GM19324 (cell line): ENCODE measurements around the gene ARHGEF16.

Source experiments
- ATAC-seq: cut with Tn5 transposase; IDR thresholded peaks from one replicate; pipeline ENCODE4 v1.9.1; 2021; ENCODE audit warnings: mild to moderate bottlenecking, moderate library complexity; ENCODE audit not compliant: unreplicated experiment, low FRiP score

Gene ARHGEF16

DNA sequence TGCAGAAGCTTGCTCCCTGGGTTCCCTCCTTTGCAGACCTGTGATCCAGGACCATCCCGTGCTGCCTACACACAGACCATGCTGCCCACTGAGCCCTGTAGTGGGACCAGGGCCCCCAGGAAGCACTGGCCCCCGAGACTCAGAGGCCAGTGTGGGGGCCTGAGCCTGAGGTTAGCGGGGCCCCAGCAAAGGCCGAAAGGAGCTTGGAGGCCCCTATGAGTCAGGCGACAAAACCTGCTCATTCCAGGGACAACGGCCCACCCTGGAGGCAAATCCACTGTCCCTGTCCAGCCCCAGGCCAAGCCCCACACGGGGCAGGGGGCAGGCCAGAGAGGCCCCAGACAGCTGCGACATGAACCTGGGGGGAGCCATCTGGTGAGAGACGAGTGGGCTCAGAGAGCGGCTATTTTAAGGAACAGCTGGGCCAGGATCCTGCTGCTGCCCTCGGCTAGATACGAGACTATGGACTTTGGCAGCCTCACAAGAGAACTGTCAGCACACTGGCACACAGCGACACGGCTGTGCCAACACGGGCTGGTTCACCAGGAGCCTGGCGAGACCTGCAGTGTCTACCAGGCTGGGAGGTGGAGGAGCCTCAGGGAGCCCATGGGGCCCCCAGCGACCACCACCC lies 74.7 kb downstream of the ARHGEF16 start:
- no peak for ATAC-seq

DNA sequence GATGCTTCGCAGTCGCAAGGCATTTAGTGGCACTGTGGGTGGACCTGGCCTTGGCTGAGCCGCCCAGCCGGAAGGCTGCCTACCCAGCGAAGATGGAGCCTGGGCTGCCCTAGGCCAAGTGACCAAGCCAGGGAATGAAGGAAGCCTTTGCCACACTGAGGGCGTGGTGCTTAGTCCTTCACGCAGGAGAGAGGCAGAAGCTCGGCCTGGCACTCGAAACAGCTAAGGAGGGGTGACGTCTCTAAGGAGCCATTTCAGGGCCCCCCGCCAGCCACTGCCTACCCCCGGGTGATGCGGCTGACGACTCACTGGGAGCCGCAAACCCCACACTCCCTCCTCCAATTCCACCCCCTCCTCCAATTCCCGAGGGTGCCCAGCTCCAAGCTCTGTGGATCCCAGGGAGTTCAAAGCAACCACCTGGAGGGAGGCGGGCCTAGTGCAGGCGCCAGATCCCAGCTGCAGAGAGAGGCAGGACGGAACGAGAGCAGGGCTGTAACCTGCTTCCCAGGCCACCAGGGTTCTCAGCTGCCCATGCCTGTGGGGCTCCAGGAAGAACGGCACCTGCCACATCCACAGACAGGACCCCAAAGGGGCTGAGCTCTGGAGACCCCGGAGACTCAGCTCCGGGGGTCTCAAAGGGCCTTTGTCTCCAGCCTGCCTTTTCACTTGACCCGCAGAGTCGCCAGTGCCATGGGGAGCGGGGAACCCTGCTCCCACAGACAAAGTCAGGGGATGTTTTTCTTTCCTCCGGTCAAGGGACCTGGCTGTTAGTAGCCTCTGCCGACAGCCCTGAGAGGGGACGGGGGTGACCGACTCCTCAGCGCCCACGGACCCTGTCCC lies 75.8 kb downstream of the ARHGEF16 start:
- no peak for ATAC-seq
